ENCODE measurements around the gene GIGYF1. TPM values are rescaled to one million over a fixed set of nuclear protein-coding genes. Genes with fewer than 3 reads are reported as not detected.

The GIGYF1 gene
- total and polyA plus RNA-seq, 2 of the 4 experiments (the other 2 are of a cell fraction): 3.0 to 10.7 TPM

GRCh38 chr7:100639995-100640516, 54.0 kb downstream of the GIGYF1 start:
- ATAC-seq (ENCODE audit: low read depth): no peak
- ChIA-PET POLR2A (ENCODE audit: unreplicated experiment) (no interaction called here), CTCF (no interaction called here)
- Histone ChIP-seq H4K8ac (ENCODE audit: low read depth in 2 of 2, low read length in 2 of 2) (no peak overlapping the region), H2AK5ac (ENCODE audit: low read depth, low read length) (no peak overlapping the region), H3K79me1 (ENCODE audit: low read depth in 1 of 2, low read length in 2 of 2) (no peaks in the 10 kb centered on the region), H2BK5ac (ENCODE audit: low read depth, low read length, poor library complexity, severe bottlenecking) (no peak overlapping the region), H3K14ac (replicated peaks; ENCODE audit: low read depth, low read length) (no peak overlapping the region), H3K4me3 (ENCODE audit: insufficient read depth, low read depth, low read length) (no peak overlapping the region), H3K36me3 (ENCODE audit: control insufficient read depth, insufficient read depth, low read length) (no peaks in the 10 kb centered on the region), H3K56ac (ENCODE audit: extremely low read depth, insufficient read depth, low read length) (no peak overlapping the region), H2AK9ac (replicated peaks; ENCODE audit: low read depth, low read length, poor library complexity) (no peak overlapping the region), H3K18ac (ENCODE audit: low read depth, low read length) (no peak overlapping the region), H4K91ac (ENCODE audit: insufficient read depth, low read depth, low read length) (no peak overlapping the region), H3K27me3 (ENCODE audit: control insufficient read depth, insufficient read depth, low read length) (peaks cover 22% of the 10 kb centered on the region), H3K9me3 (ENCODE audit: control insufficient read depth, insufficient read depth, low read length) (no peaks in the 10 kb centered on the region), H4K20me1 (ENCODE audit: insufficient read depth, low read length) (no peaks in the 10 kb centered on the region), H3K23ac (ENCODE audit: low read depth, low read length) (no peak overlapping the region), H2BK15ac (ENCODE audit: low read depth, low read length) (no peak overlapping the region), H2BK120ac (ENCODE audit: low read depth, low read length) (no peak overlapping the region), H3K9me1 (ENCODE audit: insufficient read depth, low read length) (no peaks in the 10 kb centered on the region), H3K9ac (ENCODE audit: low read depth, low read length) (no peak overlapping the region), H4K5ac (ENCODE audit: low read depth, low read length) (no peak overlapping the region), H2BK20ac (ENCODE audit: low read depth, low read length) (no peak overlapping the region), H3K4me1 (ENCODE audit: control insufficient read depth, insufficient read depth, low read length) (no peaks in the 10 kb centered on the region), H3K4ac (ENCODE audit: low read depth, low read length) (no peak overlapping the region), H3K4me2 (ENCODE audit: low read depth, low read length) (no peak overlapping the region), H2AFZ (replicated peaks; ENCODE audit: low read length, poor library complexity) (no peak overlapping the region), H3K27ac (ENCODE audit: insufficient read depth, low read length) (no peak overlapping the region)
- WGBS, 2 experiments (ENCODE audit: extremely low coverage in 2 of 2, insufficient read length in 1 of 2): 73% methylated on average over 10 of the region's 17 CpGs; no CpG with 5 or more reads in 1 of the 2 experiments
- no TSS peak for BruUV-seq (replicated peaks)
- dilution Hi-C loops (cut with HindIII; ENCODE audit: low sequenced_read_pairs, unreplicated experiment): no loop called here
- in situ Hi-C loops (cut with MboI; ENCODE audit: low sequenced_read_pairs): no loop called here
- no peak for DNase-seq
- no peak for TF ChIP-seq NFE2L2 (IDR thresholded peaks at IDR 0.05; ENCODE audit: low read depth, low read length)
- TF ChIP-seq MAZ (IDR thresholded peaks at IDR 0.05; ENCODE audit: borderline replicate concordance, low read depth, low read length): no peak
- no peak for TF ChIP-seq MXI1 (IDR thresholded peaks at IDR 0.05; ENCODE audit: borderline replicate concordance, low read depth, low read length)
- no peak for TF ChIP-seq BHLHE40 (IDR thresholded peaks at IDR 0.05; ENCODE audit: low read depth, low read length)
- no peak for TF ChIP-seq RCOR1 (IDR thresholded peaks at IDR 0.05; ENCODE audit: insufficient replicate concordance, low read length)
- TF ChIP-seq CHD1 (IDR thresholded peaks at IDR 0.05; ENCODE audit: low read depth, low read length): no peak
- no peak for TF ChIP-seq POLR2A (IDR thresholded peaks at IDR 0.05; ENCODE audit: low read depth, low read length)
- TF ChIP-seq MAFK (IDR thresholded peaks at IDR 0.05; ENCODE audit: low read depth, low read length): no peak
- no peak for TF ChIP-seq ELK1 (IDR thresholded peaks at IDR 0.05; ENCODE audit: borderline replicate concordance, low read depth, low read length)
- no peak for TF ChIP-seq CEBPB (IDR thresholded peaks at IDR 0.05; ENCODE audit: low read depth, low read length)
- TF ChIP-seq USF2 (IDR thresholded peaks at IDR 0.05; ENCODE audit: low read depth, low read length): no peak
- TF ChIP-seq RAD21 (IDR thresholded peaks at IDR 0.05; ENCODE audit: low read length): no peak
- TF ChIP-seq RFX5 (IDR thresholded peaks at IDR 0.05; ENCODE audit: low read depth, low read length): no peak
- intact Hi-C loops (cut with micrococcal nuclease): no loop called here

All from IMR-90 (cell line).